ENCODE measurements around the gene SREBF2.

DNA sequence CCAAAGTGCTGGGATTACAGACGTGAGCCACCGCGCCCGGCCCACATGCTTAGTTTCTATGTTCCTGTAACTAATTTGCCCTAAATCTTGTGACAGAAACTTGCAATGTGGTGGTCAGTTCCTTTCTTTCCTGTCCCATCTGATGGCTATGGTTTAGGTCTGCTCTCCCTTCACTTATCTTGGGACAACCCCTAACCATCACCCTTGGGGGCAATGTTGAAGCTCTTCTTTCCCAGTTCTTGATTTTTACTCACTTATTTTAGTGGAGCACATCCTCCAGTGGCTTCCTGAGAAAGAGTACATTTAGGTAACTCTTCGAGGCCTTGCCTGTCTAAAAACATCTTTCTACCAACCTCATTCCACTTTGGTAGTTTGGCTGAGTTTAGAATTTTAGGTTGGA, 7.3 kb downstream of the SREBF2 start:
- TF ChIP-seq, protein P1, sequence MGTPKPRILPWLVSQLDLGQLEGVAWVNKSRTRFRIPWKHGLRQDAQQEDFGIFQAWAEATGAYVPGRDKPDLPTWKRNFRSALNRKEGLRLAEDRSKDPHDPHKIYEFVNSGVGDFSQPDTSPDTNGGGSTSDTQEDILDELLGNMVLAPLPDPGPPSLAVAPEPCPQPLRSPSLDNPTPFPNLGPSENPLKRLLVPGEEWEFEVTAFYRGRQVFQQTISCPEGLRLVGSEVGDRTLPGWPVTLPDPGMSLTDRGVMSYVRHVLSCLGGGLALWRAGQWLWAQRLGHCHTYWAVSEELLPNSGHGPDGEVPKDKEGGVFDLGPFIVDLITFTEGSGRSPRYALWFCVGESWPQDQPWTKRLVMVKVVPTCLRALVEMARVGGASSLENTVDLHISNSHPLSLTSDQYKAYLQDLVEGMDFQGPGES (IDR thresholded peaks at IDR 0.05) = no peak
- no peak for TF ChIP-seq EZH2 (IDR thresholded peaks at IDR 0.05; ENCODE audit: borderline replicate concordance, control insufficient read depth, low read depth, low read length)
